K562 (cell line): ENCODE data around the gene CD99L2. TPM values are rescaled to one million over a fixed set of nuclear protein-coding genes. Genes with fewer than 3 reads are reported as not detected.

Experiments used
- ATAC-seq: fragments of 200-7000 bp; cut with Tn5 transposase; 3 replicates; pipeline ENCODE4 v1.9.1; 2020; ENCODE audit warnings: moderate library complexity
- BruUV-seq: library from RNA; stranded (reverse); fragments of 400-500 nt; replicated peaks from 2 replicates; lab custom pipeline; 2021; lab: Mats Ljungman, UMichigan
- CTCF ChIA-PET: fragments of 300-600 bp; formaldehyde crosslinking; extraction: SDS; loops from one replicate; lab custom pipeline; 2021; ENCODE audit warnings: low intra/inter-chr PET ratio; lab: Yijun Ruan, JAX
- POLR2A ChIA-PET: fragments of 300-600, 350-650 bp; sonication (Branson Sonifier 250); formaldehyde crosslinking; extraction: SDS; loops from one replicate; lab custom pipeline; 2021; ENCODE audit warnings: antibody characterized with exemption, inconsistent platforms; lab: Yijun Ruan, JAX
- DNase-seq, 4 experiments: peaks; one replicate each; pipeline versions ENCODE4 v3.0.0 to v3.0.0-alpha.2; 2011 to 2018; ENCODE audit warnings: low spot score in 3 of 4, mixed read lengths in 3 of 4; ENCODE audit errors: extremely low read depth in 1 of 4
- FAIRE-seq: peaks from 2 replicates; lab custom pipeline; 2011; peaks lifted over from hg19 to GRCh38; lab: Jason Lieb, UNC
- H2AFZ ChIP-seq: 2 replicates; pipeline ENCODE4 v1.6.0; 2011; ENCODE audit warnings: low read depth, low read length, control low read depth, inconsistent platforms
- H3K27ac ChIP-seq: fragments of 200-600 bp; 3 replicates; pipeline ENCODE4 v1.8.0; 2011; ENCODE audit warnings: low read depth, mild to moderate bottlenecking, control low read depth, inconsistent platforms, low read length, moderate library complexity, mixed read lengths; ENCODE audit errors: extremely low read depth
- H3K27me3 ChIP-seq, 2 experiments: fragments of 300-600 bp in 1 of 2; 2 replicates in 1 of 2; 3 replicates in 1 of 2; pipeline versions ENCODE4 v1.6.0 to v1.8.0; 2011; ENCODE audit warnings: inconsistent platforms in 2 of 2, low read length in 2 of 2, mild to moderate bottlenecking in 1 of 2, mixed read lengths in 1 of 2, moderate library complexity in 1 of 2; ENCODE audit not compliant: control insufficient read depth in 2 of 2, insufficient read depth in 2 of 2
- H3K36me3 ChIP-seq: fragments of 300-600 bp; 3 replicates; pipeline ENCODE4 v1.8.0; 2011; ENCODE audit warnings: mild to moderate bottlenecking, low read length, inconsistent platforms; ENCODE audit not compliant: control insufficient read depth, insufficient read depth
- H3K4me1 ChIP-seq, 2 experiments: fragments of 200-600 bp in 1 of 2; replicated peaks in 1 of 2; 2 replicates in 1 of 2; 3 replicates in 1 of 2; pipeline versions ENCODE4 v1.5.1 to v1.8.0; 2011; ENCODE audit warnings: inconsistent platforms in 2 of 2, low read length in 2 of 2, mild to moderate bottlenecking in 1 of 2, mixed read lengths in 1 of 2, moderate library complexity in 1 of 2; ENCODE audit not compliant: control insufficient read depth in 2 of 2, insufficient read depth in 2 of 2
- H3K4me2 ChIP-seq: 2 replicates; pipeline ENCODE4 v1.6.1; 2011; ENCODE audit warnings: low read length, control low read depth, inconsistent platforms, mixed read lengths; ENCODE audit not compliant: insufficient read depth
- H3K4me3 ChIP-seq: fragments of 200-600 bp; sonication (generic), shearing (Covaris generic); 2 replicates; pipeline ENCODE4 v1.5.1; 2016; ENCODE audit warnings: control low read depth, inconsistent platforms
- H3K79me2 ChIP-seq: fragments of 200-600 bp; 3 replicates; pipeline ENCODE4 v1.8.0; 2011; ENCODE audit warnings: low read length, inconsistent platforms; ENCODE audit not compliant: control insufficient read depth, insufficient read depth
- H3K9ac ChIP-seq, 2 experiments: 2 replicates each; pipeline versions ENCODE4 v1.6.0 to v1.6.1; 2011; ENCODE audit warnings: low read depth in 2 of 2, low read length in 2 of 2, control low read depth in 1 of 2, inconsistent platforms in 1 of 2, mild to moderate bottlenecking in 1 of 2, mixed read lengths in 1 of 2; ENCODE audit not compliant: insufficient read depth in 1 of 2
- H3K9me1 ChIP-seq: one replicate; pipeline ENCODE4 v1.6.0; 2011; ENCODE audit warnings: inconsistent platforms, mild to moderate bottlenecking, low read length, moderate library complexity; ENCODE audit not compliant: control insufficient read depth, insufficient read depth
- H3K9me3 ChIP-seq: replicated peaks from 2 replicates; pipeline ENCODE4 v1.5.1; 2011; ENCODE audit warnings: low read depth, low read length, inconsistent platforms; ENCODE audit not compliant: control insufficient read depth, insufficient read depth
- H4K20me1 ChIP-seq: replicated peaks from 2 replicates; pipeline ENCODE4 v1.6.1; 2011; ENCODE audit warnings: low read length, inconsistent platforms, mixed read lengths; ENCODE audit not compliant: control insufficient read depth, insufficient read depth
- ARHGAP35 ChIP-seq: fragments of 450-650 bp; IDR thresholded peaks from 2 replicates; pipeline ENCODE4 v1.6.1; 2018; ENCODE audit not compliant: partially characterized antibody
- CBX3 ChIP-seq, 2 experiments: IDR thresholded peaks; 1 replicate in 1 of 2; 2 replicates in 1 of 2; pipeline ENCODE4 v1.6.1; 2012; ENCODE audit warnings: inconsistent platforms in 2 of 2, low read length in 2 of 2, borderline replicate concordance in 1 of 2, control low read depth in 1 of 2
- GTF2A2 ChIP-seq: IDR thresholded peaks from 2 replicates; pipeline ENCODE4 v1.6.1; 2016; ENCODE audit warnings: mild to moderate bottlenecking, missing genetic modification characterization, missing compliant biosample characterization
- KAT2B ChIP-seq: IDR thresholded peaks from one replicate; pipeline ENCODE4 v1.6.1; 2012; ENCODE audit warnings: low read depth, mild to moderate bottlenecking, control low read depth, inconsistent platforms, low read length, moderate library complexity
- KLF6 ChIP-seq: fragments of 250-450 bp; sonication (Bioruptor Pico); IDR thresholded peaks from 2 replicates; pipeline ENCODE4 v1.4.0; 2020; ENCODE audit warnings: mild to moderate bottlenecking, moderate library complexity, borderline replicate concordance
- L3MBTL2 ChIP-seq: fragments of 450-650 bp; IDR thresholded peaks from 2 replicates; pipeline ENCODE4 v1.6.1; 2016; ENCODE audit warnings: mild to moderate bottlenecking, moderate library complexity
- PPARD ChIP-seq: fragments of 250-450 bp; sonication (Bioruptor Pico); IDR thresholded peaks from 2 replicates; pipeline ENCODE4 v1.8.0; 2022; ENCODE audit warnings: inconsistent platforms, mild to moderate bottlenecking, moderate library complexity
- STAT5A ChIP-seq: IDR thresholded peaks from 2 replicates; pipeline ENCODE4 v1.6.1; 2012; ENCODE audit warnings: low read length, inconsistent platforms, borderline replicate concordance
- TSC22D4 ChIP-seq: fragments of 450-650 bp; IDR thresholded peaks from 2 replicates; pipeline ENCODE4 v1.6.1; 2016; ENCODE audit warnings: missing genetic modification characterization, missing biosample characterization, control low read depth
- WGBS: fragments of 100-300 bp; shearing (Covaris generic); methylation state at CpG from one replicate; pipeline ENCODE4 v1.1.6; 2016; ENCODE audit warnings: low coverage, mixed read lengths; ENCODE audit not compliant: insufficient coverage; ENCODE audit errors: missing lambda C conversion rate; 5-methylcytosine and 5-hydroxymethylcytosine counted together
- in situ Hi-C: fragments of 300-500 bp; cut with MboI; formaldehyde crosslinking; loops from 4 replicates; pipeline ENCODE4 v1.15.0; 2018; ENCODE audit warnings: inconsistent platforms, mixed read lengths
- intact Hi-C: fragments of 100-400 bp; cut with micrococcal nuclease; formaldehyde crosslinking; loops from 2 replicates; pipeline ENCODE4 v1.14.2; 2022
- polyA plus RNA-seq, 8 experiments: library from polyadenylated mRNA; depleted of rRNA in 4 of 8; stranded (reverse) in 5 of 8; unstranded in 3 of 8; fragments of >200 nt; fragmentation: Nextera tagmentation in 2 of 8; fragmentation: Illumina TruSeq in 1 of 8; extraction: Ambion mirVana in 2 of 8; extraction: Trizol in 1 of 8; gene quantifications; 2 replicates each; pipeline versions ENCODE4 v1.2.1 to v1.2.3, GENCODE V29; 2011 to 2014; ENCODE audit warnings: inconsistent platforms in 1 of 8, missing spikeins in 1 of 8
- total RNA-seq, 7 experiments: library from RNA; depleted of rRNA in 6 of 7; stranded (reverse); fragments of >200 nt in 6 of 7; fragmentation: Illumina TruSeq in 2 of 7; extraction: Trizol in 2 of 7; gene quantifications; 2 replicates each; pipeline versions ENCODE4 v1.2.1 to v1.2.3, GENCODE V29; 2011 to 2021; ENCODE audit warnings: low replicate concordance in 1 of 7
- TF ChIP-seq, protein P1 (sequence below): fragments of 250-450 bp; sonication (Bioruptor Pico); IDR thresholded peaks from 2 replicates; pipeline ENCODE4 v1.5.0; 2021
- TF ChIP-seq, protein P2 (sequence below): sonication (generic); formaldehyde crosslinking; IDR thresholded peaks from 2 replicates; pipeline ENCODE4 v1.8.0; 2022; ENCODE audit warnings: mild to moderate bottlenecking, missing genetic modification reagents
- TF ChIP-seq, protein P3 (sequence below), 2 experiments: fragments of 450-650 bp in 1 of 2; sonication (generic) in 1 of 2; formaldehyde crosslinking in 1 of 2; IDR thresholded peaks; 2 replicates each; pipeline versions ENCODE4 v1.7.1 to v1.9.0; 2016 to 2022; ENCODE audit warnings: inconsistent platforms in 1 of 2, mild to moderate bottlenecking in 1 of 2, missing genetic modification reagents in 1 of 2

CD99L2 gene
- total and polyA plus RNA-seq, 9 of the 15 experiments (the other 6 are each of a cell fraction or from before 2014, with no cell fraction given) = 0.76 to 19.0 (median 11.9) TPM

DNA sequence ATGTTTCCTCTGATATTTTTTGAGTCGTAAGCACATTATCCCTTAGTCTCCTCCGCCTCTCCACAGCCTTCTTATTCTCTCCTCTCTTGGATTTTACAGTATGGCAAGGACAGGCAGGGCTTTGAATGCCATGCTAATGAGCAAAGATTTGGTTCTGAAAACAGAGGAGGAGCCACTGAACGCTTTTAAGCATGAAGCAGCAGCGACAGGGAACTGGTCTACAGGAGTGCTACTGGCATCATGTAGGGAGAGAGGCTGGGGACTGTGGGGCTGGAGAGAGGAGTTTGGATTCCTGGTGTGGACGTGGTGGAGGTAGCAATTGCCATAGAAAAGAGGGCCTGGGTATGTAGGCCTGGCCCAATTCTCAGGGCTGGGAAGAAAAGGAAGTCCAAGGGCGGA lies 4.6 kb upstream of the CD99L2 start:
- 53% methylated on average over 6 of the region's 6 CpGs for WGBS
- H3K4me2 ChIP-seq = no peak overlapping the region
- H3K36me3 ChIP-seq = no peaks in the 10 kb centered on the region
- no peaks in the 10 kb centered on the region for H4K20me1 ChIP-seq
- H2AFZ ChIP-seq = peak overlapping the region; percentile 74
- BruUV-seq = no TSS peak
- H3K27me3 ChIP-seq = no peaks in the 10 kb centered on the region
- H3K4me1 ChIP-seq = peaks cover 14 to 23% of the 10 kb centered on the region in 2 experiments
- ChIA-PET CTCF (no interaction called here), POLR2A (no interaction called here)
- intact Hi-C loops = no loop called here
- peaks cover 4% of the 10 kb centered on the region; the same call in 1 of the 3 replicates for H3K79me2 ChIP-seq
- H3K9ac ChIP-seq = no peak overlapping the region
- H3K9me3 ChIP-seq = no peaks in the 10 kb centered on the region
- in situ Hi-C loops = no loop called here
- ATAC-seq = no peak
- no peaks in the 10 kb centered on the region for H3K9me1 ChIP-seq
- FAIRE-seq = peak; percentile 15
- no peak for TF ChIP-seq KLF6
- TF ChIP-seq, protein P1, sequence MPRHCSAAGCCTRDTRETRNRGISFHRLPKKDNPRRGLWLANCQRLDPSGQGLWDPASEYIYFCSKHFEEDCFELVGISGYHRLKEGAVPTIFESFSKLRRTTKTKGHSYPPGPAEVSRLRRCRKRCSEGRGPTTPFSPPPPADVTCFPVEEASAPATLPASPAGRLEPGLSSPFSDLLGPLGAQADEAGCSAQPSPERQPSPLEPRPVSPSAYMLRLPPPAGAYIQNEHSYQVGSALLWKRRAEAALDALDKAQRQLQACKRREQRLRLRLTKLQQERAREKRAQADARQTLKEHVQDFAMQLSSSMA (CRISPR knock-in tag) = no peak
- no peak for TF ChIP-seq STAT5A
- no peak for TF ChIP-seq CBX3 (IDR thresholded peaks at IDR 0.05; ENCODE audit: borderline replicate concordance in 1 of 2, low read length in 2 of 2)
- no peak for TF ChIP-seq PPARD
- no peak for TF ChIP-seq GTF2A2 (tag)
- no peak for TF ChIP-seq ARHGAP35
- TF ChIP-seq, protein P2, sequence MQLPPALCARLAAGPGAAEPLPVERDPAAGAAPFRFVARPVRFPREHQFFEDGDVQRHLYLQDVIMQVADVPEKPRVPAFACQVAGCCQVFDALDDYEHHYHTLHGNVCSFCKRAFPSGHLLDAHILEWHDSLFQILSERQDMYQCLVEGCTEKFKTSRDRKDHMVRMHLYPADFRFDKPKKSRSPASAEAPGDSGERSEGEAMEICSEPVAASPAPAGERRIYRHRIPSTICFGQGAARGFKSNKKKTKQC (CRISPR knock-in tag) = no peak
- TF ChIP-seq TSC22D4 (tag) = no peak
- TF ChIP-seq, protein P3, sequence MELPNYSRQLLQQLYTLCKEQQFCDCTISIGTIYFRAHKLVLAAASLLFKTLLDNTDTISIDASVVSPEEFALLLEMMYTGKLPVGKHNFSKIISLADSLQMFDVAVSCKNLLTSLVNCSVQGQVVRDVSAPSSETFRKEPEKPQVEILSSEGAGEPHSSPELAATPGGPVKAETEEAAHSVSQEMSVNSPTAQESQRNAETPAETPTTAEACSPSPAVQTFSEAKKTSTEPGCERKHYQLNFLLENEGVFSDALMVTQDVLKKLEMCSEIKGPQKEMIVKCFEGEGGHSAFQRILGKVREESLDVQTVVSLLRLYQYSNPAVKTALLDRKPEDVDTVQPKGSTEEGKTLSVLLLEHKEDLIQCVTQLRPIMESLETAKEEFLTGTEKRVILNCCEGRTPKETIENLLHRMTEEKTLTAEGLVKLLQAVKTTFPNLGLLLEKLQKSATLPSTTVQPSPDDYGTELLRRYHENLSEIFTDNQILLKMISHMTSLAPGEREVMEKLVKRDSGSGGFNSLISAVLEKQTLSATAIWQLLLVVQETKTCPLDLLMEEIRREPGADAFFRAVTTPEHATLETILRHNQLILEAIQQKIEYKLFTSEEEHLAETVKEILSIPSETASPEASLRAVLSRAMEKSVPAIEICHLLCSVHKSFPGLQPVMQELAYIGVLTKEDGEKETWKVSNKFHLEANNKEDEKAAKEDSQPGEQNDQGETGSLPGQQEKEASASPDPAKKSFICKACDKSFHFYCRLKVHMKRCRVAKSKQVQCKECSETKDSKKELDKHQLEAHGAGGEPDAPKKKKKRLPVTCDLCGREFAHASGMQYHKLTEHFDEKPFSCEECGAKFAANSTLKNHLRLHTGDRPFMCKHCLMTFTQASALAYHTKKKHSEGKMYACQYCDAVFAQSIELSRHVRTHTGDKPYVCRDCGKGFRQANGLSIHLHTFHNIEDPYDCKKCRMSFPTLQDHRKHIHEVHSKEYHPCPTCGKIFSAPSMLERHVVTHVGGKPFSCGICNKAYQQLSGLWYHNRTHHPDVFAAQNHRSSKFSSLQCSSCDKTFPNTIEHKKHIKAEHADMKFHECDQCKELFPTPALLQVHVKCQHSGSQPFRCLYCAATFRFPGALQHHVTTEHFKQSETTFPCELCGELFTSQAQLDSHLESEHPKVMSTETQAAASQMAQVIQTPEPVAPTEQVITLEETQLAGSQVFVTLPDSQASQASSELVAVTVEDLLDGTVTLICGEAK (IDR thresholded peaks at IDR 0.05) = no peak
- TF ChIP-seq, protein P3 (CRISPR knock-in tag; IDR thresholded peaks at IDR 0.05) = no peak
- TF ChIP-seq KAT2B = no peak
- TF ChIP-seq L3MBTL2 = no peak
- no peak overlapping the region for H3K27ac ChIP-seq
- no peak overlapping the region for H3K4me3 ChIP-seq
- no peak for DNase-seq
